Tibial nerve (tissue), 4 donors: ENCODE results near the gene SYTL3. TPM values are rescaled to one million over a fixed set of nuclear protein-coding genes. Genes with fewer than 3 reads are reported as not detected.

ENCODE experiments used
- DNase-seq, 2 donors: peaks; one replicate each; pipeline ENCODE4 v3.0.0-alpha.2; 2019; ENCODE audit warnings: low spot score in 2 of 2
- H3K27ac ChIP-seq, 4 donors: fragments of 200-600 bp; sonication (generic) in 3 of 4; one replicate each; pipeline ENCODE4 v1.5.1; 2017 to 2019; ENCODE audit warnings: mild to moderate bottlenecking in 1 of 4
- H3K27me3 ChIP-seq, 2 donors: fragments of 200-600 bp; sonication (generic) in 1 of 2; one replicate each; pipeline versions ENCODE4 v1.5.1 to v1.6.0; 2017 to 2019
- H3K36me3 ChIP-seq, 3 donors: fragments of 200-600 bp; sonication (generic); one replicate each; pipeline ENCODE4 v1.5.1; 2018 to 2019
- H3K4me1 ChIP-seq, 4 donors: fragments of 200-600 bp; sonication (generic) in 3 of 4; one replicate each; pipeline ENCODE4 v1.5.1; 2017 to 2019
- H3K4me3 ChIP-seq, 4 donors: fragments of 200-600 bp; sonication (generic) in 3 of 4; one replicate each; pipeline ENCODE4 v1.5.1; 2017 to 2019; ENCODE audit warnings: mild to moderate bottlenecking in 1 of 4, moderate library complexity in 1 of 4
- H3K9me3 ChIP-seq, 4 donors: fragments of 200-600 bp; sonication (generic) in 3 of 4; one replicate each; pipeline ENCODE4 v1.5.1; 2017 to 2019
- EP300 ChIP-seq, 2 donors: sonication (generic); formaldehyde crosslinking; IDR thresholded peaks; one replicate each; pipeline ENCODE4 v1.6.1; 2017; ENCODE audit warnings: antibody characterized with exemption in 2 of 2, mild to moderate bottlenecking in 1 of 2
- POLR2A ChIP-seq, 2 donors: fragments of 450-650 bp; IDR thresholded peaks; one replicate each; pipeline ENCODE4 v1.6.1; 2017; ENCODE audit warnings: antibody characterized with exemption in 2 of 2, mild to moderate bottlenecking in 2 of 2, moderate library complexity in 2 of 2
- WGBS, 2 donors: methylation state at CpG; one replicate each; pipeline ENCODE4 v1.1.5; 2018; 5-methylcytosine and 5-hydroxymethylcytosine counted together
- total RNA-seq, 4 donors: library from RNA; depleted of rRNA; stranded (reverse); fragments of >200 nt; gene quantifications; one replicate each; pipeline ENCODE4 v1.1.0, GENCODE V29; 2016
- TF ChIP-seq, protein P1 (sequence below), 5 experiments: fragments of 200-600 bp in 3 of 5; fragments of 450-650 bp in 2 of 5; sonication (generic) in 3 of 5; IDR thresholded peaks; one replicate each; pipeline ENCODE4 v1.5.1; 2016 to 2019; ENCODE audit warnings: antibody characterized with exemption in 5 of 5, mild to moderate bottlenecking in 3 of 5, moderate library complexity in 2 of 5

SYTL3 gene
- total RNA-seq, 4 donors from 2014 or later, result 1.3 to 6.7 (median 3.6) TPM

DNA sequence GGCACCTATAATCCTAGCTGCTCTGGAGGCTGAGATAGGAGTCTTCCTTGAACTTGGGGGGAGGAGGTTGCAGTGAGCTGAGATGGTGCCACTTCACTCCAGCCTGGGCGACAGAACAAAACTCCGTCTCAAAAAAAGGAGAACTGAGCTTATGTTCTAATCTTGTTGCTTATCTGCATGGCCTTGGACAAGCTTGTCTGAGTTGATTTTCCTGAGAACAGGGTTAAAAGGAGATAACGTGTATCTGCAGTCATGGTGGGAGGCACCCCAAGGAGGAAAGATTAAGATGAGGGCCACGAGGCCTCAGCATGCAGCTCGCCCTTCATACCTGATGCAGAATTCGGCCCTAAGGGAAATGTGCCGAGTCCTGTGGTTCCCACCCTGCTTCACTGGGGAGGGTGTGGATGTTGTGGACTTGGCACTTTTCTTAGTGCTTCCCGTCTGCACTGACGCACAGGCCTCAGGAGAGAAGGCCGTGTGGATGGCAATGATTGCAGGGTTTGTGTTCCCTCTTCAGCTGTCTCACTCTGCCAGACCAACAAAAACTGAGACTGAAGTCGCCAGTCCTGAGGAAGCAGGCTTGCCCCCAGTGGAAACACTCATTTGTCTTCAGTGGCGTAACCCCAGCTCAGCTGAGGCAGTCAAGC is 113.1 kb downstream of the SYTL3 start:
- no peak for TF ChIP-seq EP300 (IDR thresholded peaks at IDR 0.05)
- TF ChIP-seq, protein P1, sequence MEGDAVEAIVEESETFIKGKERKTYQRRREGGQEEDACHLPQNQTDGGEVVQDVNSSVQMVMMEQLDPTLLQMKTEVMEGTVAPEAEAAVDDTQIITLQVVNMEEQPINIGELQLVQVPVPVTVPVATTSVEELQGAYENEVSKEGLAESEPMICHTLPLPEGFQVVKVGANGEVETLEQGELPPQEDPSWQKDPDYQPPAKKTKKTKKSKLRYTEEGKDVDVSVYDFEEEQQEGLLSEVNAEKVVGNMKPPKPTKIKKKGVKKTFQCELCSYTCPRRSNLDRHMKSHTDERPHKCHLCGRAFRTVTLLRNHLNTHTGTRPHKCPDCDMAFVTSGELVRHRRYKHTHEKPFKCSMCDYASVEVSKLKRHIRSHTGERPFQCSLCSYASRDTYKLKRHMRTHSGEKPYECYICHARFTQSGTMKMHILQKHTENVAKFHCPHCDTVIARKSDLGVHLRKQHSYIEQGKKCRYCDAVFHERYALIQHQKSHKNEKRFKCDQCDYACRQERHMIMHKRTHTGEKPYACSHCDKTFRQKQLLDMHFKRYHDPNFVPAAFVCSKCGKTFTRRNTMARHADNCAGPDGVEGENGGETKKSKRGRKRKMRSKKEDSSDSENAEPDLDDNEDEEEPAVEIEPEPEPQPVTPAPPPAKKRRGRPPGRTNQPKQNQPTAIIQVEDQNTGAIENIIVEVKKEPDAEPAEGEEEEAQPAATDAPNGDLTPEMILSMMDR (IDR thresholded peaks at IDR 0.05), result no peak
- TF ChIP-seq POLR2A (IDR thresholded peaks at IDR 0.05), result no peak
- H3K36me3 ChIP-seq, result peaks cover 0 to 57% (median 15%) of the 10 kb centered on the region in 3 donors
- H3K4me3 ChIP-seq, result no peak overlapping the region
- no peaks in the 10 kb centered on the region for H3K9me3 ChIP-seq
- H3K4me1 ChIP-seq, result no peaks in the 10 kb centered on the region
- peak in 1 of 2 donors; percentile 33 for DNase-seq
- 76 to 80% methylated on average over 12 of the region's 12 CpGs for WGBS, 2 donors
- H3K27me3 ChIP-seq, result no peaks in the 10 kb centered on the region
- H3K27ac ChIP-seq, result no peak overlapping the region

DNA sequence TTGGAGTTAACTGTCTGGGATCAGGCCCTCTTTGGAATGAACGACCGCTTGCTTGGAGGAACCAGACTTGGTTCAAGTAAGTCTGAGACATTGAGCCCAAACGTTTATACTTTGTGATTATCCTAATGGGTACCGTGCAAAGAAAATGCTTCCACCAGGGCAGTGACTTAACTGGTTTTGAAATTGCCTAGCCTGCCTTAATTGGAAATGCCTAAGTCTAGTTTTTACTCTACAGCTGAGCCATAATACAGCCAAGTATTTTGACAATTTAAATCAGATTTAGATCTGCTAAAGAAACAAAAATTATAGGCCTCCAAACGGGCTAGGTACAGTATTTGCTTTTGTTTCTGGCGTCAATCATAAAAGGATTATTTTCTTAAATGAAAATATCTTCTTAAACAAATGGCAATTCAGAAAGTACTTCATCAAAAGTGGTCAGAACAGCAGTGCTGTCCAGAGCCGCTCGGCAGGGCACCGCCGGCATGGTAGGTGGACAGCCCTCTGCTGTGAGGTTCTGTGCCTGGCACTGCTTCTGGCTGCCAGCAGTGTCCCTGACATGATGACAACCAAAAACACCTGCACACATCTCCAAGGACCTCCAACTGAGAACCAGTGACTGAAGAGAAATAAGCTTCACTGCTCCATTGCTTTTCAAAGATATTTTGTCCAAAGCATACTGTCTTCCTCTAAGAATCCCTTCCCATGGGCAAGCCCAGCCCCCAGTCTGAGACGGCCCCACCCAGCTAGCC is 113.8 kb downstream of the SYTL3 start:
- Histone ChIP-seq H3K4me1 (no peaks in the 10 kb centered on the region), H3K36me3 (peaks cover 1 to 64% (median 22%) of the 10 kb centered on the region in 3 donors), H3K4me3 (no peak overlapping the region), H3K27me3 (no peaks in the 10 kb centered on the region), H3K9me3 (no peaks in the 10 kb centered on the region), H3K27ac (peak overlapping the region in 1 of 4 donors; percentile 34)
- TF ChIP-seq, protein P1 (IDR thresholded peaks at IDR 0.05), result no peak
- TF ChIP-seq POLR2A (IDR thresholded peaks at IDR 0.05) (no peak), EP300 (IDR thresholded peaks at IDR 0.05) (no peak)
- DNase-seq, result no peak
- WGBS, 2 donors, result 63 to 68% methylated on average over 11 of the region's 11 CpGs

DNA sequence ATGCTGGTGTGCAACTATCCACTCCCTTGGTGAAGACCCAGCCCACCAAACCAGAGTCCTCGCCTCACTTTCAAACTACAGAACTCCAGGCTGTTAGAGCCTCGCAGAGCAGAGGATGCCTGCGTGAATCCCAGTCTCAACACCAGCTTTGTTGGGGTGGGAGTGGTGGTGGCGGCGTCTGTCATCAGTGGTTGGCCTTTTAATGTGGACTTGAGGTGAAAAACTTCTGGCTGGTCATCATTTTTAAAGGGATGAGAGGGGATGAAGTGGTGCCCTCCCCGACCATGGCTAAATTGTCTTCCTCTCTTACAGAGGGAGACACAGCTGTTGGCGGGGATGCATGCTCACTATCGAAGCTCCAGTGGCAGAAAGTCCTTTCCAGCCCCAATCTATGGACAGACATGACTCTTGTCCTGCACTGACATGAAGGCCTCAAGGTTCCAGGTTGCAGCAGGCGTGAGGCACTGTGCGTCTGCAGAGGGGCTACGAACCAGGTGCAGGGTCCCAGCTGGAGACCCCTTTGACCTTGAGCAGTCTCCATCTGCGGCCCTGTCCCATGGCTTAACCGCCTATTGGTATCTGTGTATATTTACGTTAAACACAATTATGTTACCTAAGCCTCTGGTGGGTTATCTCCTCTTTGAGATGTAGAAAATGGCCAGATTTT is 114.5 kb downstream of the SYTL3 start:
- no peaks in the 10 kb centered on the region for H3K9me3 ChIP-seq
- 88 to 91% methylated on average over 12 to 14 of the region's 14 CpGs for WGBS, 2 donors
- H3K4me1 ChIP-seq, result no peaks in the 10 kb centered on the region
- H3K27me3 ChIP-seq, result no peaks in the 10 kb centered on the region
- TF ChIP-seq, protein P1 (IDR thresholded peaks at IDR 0.05), result no peak
- TF ChIP-seq POLR2A (IDR thresholded peaks at IDR 0.05), result no peak
- TF ChIP-seq EP300 (IDR thresholded peaks at IDR 0.05), result no peak
- no peak for DNase-seq
- no peak overlapping the region for H3K4me3 ChIP-seq
- H3K36me3 ChIP-seq, result peaks cover 3 to 68% (median 29%) of the 10 kb centered on the region in 3 donors
- H3K27ac ChIP-seq, result peak overlapping the region in 1 of 4 donors; percentile 34

DNA sequence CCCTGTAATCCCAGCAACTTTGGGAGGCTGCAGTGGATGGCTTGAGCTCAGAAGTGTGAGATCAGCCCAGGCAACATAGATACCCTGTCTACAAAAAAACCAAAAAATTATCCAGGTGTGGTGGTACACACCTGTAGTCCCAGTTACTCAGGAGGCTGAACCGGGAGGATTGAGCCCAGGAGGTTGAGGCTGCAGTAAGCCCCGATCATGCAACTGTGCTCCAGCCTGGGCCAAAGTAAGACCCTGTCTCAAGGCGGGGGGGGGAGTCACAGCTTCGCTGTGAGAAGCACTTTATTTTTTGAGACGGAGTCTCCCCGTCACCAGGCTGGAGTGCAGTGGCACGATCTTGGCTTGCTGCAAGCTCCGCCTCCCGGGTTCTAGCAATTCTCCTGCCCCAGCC is 115.1 kb downstream of the SYTL3 start:
- peaks cover 0 to 4% (median 0%) of the 10 kb centered on the region in 4 donors for H3K4me1 ChIP-seq
- no peak overlapping the region for H3K27ac ChIP-seq
- no peak overlapping the region for H3K4me3 ChIP-seq
- no peak for DNase-seq
- no peaks in the 10 kb centered on the region for H3K27me3 ChIP-seq
- no peaks in the 10 kb centered on the region for H3K9me3 ChIP-seq
- peaks cover 3 to 74% (median 36%) of the 10 kb centered on the region in 3 donors for H3K36me3 ChIP-seq
- 83 to 93% methylated on average over 9 of the region's 9 CpGs for WGBS, 2 donors
- TF ChIP-seq POLR2A (IDR thresholded peaks at IDR 0.05), result no peak
- TF ChIP-seq EP300 (IDR thresholded peaks at IDR 0.05), result no peak
- TF ChIP-seq, protein P1 (IDR thresholded peaks at IDR 0.05), result no peak
